NCI-H146 (cell line): ENCODE data around the gene FAM236A.
"Not testable (repeated sequence)": the region's sequence is repeated elsewhere in the genome, so short reads cannot be mapped to it uniquely, and the experiment has no call there.

Experiments
- DNase-seq: peaks from one replicate; lab custom pipeline; 2025; lab: John Stamatoyannopoulos, UW

The FAM236A gene

DNA sequence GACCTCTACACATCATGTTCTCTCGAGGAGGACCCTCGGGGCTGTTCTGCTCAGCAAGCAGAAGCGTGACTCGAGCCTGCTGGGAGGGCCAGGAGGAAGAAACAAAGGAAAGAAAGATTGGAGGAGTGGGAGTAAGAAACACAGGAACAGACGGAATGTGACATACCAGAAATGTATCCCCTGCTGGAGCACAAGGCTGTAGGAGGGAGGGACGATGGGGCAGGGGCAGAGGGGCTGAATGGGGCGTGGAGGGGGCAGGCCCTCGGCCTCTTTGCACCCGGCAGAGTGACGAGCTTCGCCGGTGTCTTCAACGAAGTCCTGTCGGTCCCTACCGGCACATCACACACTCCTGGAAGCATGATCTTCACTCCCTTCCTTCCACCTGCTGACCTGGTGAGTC lies at the start of gene FAM236A:
Gene FAM236A, plus strand, starts transcription at position 301 of the 400 bp plus-strand sequence. Its CDS starts 57 bp downstream, at position 358.
- not testable (repeated sequence) for DNase-seq

DNA sequence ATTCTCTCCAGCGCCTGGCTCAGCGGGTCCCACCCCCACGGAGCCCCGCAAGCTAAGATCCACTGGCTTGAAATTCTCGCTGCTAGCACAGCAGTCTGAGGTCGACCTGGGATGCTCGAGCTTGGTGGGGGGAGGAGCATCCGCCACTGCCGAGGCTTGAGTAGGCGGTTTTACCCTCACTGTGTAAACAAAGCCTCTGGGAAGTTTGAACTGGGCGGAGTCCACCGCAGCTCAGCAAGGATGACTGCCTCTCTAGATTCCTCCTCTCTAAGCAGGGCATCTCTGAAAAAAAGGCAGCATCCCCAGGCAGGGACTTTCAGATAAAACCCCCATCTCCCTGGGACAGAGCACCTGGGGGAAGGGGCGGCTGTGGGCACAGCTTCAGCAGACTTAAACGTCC lies 48.3 kb upstream of the FAM236A start:
- DNase-seq = not testable (repeated sequence)

DNA sequence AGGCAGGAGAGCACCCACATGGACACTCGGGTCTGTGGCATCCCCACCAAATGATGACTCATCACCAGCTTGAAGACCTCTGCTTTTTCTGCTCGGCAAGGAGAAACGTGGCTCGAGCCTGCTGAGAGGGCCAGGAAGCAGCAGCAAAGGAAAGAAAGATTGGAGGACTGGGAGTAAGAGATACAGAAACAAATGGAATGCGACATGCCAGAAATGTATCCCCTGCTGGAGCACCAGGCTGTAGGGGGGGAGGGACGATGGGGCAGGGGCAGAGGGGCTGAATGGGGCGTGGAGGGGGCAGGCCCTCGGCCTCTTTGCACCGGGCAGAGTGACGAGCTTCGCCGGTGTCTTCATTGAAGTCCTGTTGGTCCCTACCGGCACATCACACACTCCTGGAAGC lies 25.7 kb upstream of the FAM236A start, which contains the start of gene FAM236C:
Gene FAM236C, plus strand, starts transcription at position 301 of the 400 bp plus-strand sequence. CDS start 100 bp downstream, outside the sequence.
- not testable (repeated sequence) for DNase-seq

DNA sequence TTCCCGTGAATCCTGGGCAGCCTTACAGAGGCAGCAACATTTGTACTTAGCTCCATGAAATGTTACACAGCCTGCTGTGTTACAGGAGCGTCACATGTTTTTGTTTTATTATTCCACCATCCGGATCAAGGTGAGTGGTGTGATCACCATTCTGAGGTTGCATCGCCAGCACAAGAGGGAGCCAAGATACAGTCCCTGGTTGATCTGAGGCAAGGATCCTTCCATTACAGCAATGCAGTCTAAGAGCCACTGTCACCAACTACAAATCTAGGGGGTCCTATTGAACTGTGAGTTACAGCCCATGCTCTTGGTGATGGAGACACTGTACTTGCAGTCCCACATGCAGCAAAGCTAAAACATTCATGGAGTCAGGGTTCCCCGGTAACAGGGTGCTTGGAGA lies 21.9 kb upstream of the FAM236A start:
- DNase-seq = not testable (repeated sequence)

DNA sequence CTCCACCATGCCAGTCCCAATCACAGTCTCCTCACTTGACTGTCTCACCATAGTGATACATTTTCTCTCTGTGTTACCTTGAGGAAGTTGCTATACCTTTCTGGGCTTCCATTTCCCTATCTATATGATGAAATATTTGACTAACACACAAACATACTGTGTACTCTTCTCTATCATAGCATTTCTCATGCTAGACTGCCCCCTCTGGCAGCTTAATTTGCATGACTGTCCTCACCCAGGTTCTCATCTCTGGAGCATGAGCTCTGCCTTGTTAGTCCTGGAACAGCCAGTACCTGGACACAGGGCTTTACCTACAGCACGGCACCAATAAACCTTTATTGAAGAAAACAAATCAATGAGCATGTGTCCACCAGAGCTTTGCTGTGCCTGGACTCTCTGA lies 5.7 kb upstream of the FAM236A start:
- not testable (repeated sequence) for DNase-seq

DNA sequence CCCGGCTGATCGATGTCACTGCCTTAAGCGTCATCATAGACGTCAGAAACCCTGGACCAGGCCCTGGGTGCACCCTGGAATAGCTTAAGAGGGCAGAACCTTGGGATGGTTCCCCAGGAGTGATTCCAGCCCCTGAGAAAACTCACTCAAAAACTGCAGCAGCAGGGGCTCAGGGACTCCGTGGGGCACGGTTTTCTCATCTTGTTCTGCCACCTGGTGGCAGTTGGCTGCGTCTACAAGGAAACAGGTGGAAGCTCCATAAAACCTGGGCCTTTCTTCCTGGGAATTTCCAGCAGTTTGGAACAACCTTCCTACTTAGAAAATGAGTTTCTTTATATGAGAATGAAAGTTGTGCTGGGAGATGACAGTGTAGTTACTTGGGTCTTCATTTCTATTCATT lies 1.6 kb upstream of the FAM236A start:
- DNase-seq = not testable (repeated sequence)

DNA sequence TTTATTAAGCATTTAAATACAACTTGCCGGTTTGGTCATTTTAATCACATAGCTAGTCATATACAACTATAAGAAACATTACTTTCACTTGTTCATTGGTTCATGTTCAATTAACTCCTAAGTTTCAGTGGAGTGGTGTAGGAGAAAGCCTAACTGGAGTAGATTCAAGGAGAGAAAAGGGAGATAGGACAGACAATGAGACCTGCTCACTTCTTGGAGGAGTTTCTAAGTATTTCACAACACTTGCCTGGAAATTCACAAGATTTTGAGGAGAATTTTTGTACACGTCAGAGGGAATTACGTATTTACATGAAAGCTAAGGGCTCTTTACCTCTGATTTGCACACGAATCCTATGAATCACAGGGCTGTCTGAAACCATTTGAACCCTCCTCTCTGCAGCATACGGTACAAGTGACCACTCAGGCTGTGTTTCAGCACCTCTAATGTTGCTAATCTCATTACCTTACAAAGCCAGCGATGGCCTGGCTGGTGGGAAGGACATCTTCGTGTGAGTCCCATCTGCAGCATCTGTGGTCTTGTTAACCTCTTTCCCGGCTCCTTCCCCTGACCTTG lies 1.0 kb upstream of the FAM236A start:
- not testable (repeated sequence) for DNase-seq

DNA sequence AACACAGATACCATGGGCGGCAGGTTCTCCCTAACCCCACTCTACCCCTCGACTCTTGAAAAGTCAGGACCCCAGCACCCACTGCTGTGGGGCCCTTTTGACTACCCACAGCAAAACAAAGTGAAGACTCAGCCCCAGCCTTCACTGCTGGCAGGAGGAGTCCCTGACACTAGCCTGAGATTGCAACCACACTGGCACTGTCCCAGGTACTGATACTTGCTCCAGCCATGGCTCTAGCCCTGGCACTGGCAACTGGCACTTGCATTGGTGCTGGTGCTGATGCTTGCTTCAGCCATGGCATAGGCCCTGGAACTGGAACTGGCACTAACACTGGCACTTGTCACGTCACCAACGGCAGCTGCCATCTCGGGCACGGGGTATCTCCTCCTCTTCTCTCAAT lies 4.3 kb downstream of the FAM236A start:
- DNase-seq = not testable (repeated sequence)

DNA sequence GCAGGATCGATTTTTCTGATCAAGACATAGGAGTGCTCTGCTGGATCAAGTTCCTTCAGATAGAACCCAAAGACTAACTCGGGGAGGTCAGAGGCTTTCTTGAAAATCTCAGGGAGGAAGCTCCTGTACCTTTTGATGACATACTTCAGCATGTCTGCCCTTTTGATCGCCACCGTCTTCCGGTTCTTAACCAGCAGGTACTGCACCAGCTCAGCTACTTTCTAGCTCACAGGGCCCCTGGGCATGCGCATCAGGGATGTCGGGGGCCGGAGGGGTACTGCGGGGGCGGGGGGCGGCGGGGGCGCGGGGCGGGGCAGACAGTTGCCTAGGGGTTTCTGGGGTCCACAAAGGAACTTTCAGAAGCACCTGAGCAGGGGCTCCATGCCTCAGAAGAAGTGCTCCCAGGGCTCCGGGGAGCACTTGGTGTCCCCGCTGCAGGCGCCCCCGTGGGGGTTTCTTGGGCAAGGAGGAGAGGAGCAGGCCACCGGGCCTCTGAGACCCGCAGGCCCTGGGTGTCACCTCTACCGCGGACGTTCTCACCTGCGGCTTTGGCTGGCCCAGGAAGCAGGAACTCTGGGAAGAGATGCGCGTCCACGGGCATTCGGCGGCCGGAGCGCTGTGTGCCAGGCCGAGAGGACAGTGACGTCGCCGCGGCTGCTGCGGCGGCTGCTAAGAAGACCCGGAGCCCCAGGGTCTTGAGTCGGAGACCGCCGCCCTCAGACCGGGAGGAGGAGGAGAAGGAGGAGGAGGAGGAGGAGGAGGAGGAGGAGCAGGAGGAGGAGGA lies 5.2 kb downstream of the FAM236A start:
- not testable (repeated sequence) for DNase-seq

DNA sequence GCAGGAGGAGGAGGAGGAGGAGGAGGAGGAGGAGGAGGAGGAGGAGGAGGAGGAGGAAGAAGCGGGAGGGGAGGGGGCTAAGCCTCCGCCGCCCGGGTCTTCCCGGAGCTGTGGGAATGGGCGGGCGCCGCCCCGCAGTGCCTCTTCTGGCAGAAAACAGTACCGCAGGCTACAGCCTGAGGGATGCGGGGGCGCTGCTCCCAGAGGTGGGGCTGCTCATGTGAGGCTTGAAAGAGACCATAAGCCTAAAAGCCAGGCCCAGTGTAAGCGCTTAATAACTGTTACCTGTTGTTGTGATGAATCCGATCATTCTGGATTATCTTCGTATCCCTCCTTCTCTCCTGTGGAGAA lies 5.8 kb downstream of the FAM236A start, which contains the start of gene DMRTC1:
Gene DMRTC1, minus strand, starts transcription at position 19 of the 351 bp plus-strand sequence. CDS start 68,143 bp downstream, outside the sequence.
- DNase-seq = not testable (repeated sequence)

DNA sequence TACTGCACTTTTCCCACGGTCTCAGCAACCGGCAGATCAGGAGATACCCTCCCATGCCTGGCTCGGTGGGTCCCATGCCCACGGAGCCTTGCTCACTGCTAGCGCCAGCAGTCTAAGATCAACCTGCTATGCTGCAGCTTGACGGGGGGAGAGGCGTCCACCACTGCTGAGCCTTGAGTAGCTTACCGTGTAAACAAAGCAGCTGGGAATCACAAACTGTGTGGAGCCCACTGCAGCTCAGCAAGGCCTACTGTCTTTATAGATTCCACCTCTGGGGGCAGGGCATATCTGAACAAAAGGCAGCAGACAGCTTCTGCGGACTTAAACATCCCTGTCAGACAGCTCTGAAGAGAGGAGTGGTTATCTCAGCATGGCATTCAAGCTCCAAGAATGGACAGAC lies 22.0 kb downstream of the FAM236A start:
- not testable (repeated sequence) for DNase-seq

DNA sequence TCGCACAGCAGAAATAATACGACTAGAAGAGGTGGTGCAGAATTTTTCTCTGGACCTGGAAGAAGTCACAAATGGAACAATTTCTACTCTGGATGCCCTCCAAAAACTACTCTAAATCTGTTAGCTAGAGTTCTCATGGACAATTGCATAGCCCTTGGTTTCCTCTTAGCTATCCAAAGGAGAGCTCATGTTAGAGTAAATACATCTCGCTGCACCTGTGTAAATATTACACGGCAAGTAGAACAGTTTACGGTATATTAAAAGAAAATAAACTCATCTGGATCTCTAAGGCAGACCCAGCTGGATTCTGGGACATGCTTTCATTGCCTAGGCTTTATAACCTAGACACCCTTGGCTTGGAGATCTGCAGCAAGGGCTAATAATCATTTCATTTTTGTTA lies 33.9 kb downstream of the FAM236A start:
- not testable (repeated sequence) for DNase-seq

DNA sequence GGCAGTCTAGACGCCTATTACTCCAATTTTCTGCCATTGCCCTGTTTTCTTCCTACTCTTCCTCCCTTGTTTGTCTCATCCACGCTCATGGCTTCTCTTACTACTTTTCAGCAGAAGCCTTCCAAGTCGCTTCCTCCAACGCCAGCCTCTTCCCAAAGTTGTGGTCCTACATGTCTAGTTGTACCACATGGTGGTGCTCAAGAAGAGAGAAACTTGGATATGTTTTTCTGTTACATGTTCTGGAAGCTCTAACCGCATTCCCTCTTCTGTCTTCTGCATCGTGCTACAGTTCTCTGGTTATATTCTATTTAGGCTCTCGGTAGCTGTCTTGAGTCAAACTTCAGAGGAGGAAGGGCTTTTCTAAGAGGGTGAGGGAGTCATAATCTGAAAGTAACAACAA lies 36.9 kb downstream of the FAM236A start:
- DNase-seq = not testable (repeated sequence)

DNA sequence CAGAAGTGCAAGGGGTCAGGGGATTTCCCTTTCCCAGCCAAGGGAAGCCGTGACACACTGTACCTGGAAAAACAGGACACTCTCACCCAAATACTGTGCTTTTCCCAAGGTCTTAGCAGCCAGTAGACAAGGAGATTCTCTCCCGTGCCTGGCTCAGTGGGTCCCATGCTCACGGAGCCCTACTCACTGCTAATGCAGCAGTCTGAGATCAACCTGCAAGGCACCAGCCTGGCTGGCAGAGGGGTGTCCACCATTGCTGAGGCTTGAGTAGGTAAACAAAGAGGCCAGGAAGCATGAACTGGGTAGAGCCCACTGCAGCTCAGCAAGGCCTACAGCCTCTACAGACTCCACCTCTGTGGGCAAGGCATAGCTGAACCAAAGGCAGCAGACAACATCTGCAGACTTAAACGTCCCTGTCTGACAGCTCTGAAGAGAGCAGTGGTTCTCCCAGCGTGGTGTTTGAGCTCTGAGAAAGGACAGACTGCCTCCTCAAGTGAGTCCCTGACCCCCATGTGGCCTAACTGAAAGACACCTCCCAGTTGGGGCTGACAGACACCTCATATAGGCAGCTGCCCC lies 43.0 kb downstream of the FAM236A start:
- not testable (repeated sequence) for DNase-seq
